A204.1 (cell line): ENCODE data around the gene NT5DC2.

ENCODE experiments used
- FAIRE-seq: peaks from 2 replicates; lab custom pipeline; 2012; peaks lifted over from hg19 to GRCh38; lab: Jason Lieb, UNC

The NT5DC2 gene

DNA sequence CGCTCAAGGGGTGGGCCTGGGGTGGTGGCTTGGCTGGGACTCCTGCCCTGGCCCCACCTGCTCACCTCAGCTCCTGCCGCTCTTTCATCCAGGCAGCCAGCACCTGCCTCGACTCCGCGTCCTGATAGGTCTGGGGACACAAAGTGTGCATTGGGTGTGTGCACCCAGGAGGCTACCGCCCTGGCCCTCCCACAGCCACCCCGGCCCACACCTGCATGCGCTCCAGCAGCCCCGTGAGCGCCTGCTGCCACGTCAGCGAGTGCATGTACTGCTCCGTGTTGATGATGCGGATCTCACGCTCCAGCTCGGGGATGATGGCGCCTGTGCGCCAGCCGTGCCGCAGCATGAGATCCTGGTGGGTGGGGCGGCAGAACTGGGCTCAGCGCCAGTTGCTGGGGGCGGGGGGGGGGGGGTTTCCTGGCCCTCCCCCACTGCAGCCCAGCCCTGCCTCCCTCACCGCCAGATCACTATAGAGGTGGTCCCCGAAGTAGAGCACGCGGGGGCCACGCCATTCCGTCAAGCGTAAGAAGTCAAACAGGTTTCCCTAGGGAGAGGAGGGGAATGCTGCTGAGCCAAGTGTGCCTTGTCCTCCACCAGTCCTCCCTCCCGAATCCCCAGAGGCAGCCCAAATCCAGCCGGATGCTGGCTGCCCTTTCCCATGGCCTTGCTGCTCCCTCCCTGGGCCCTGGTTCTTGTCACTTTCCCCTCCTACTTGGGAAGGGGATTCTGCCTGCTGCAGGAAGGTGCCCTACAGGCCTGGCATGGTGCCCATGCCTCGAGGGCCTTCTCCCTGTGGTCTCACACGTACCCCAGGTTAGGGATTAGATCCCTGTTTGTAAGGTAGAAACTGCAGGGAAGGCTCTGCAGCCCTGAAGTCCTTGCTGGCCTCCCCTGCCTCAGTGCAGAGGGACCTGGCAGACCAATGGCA is 8.6 kb downstream of the NT5DC2 start:
- no peak for FAIRE-seq

DNA sequence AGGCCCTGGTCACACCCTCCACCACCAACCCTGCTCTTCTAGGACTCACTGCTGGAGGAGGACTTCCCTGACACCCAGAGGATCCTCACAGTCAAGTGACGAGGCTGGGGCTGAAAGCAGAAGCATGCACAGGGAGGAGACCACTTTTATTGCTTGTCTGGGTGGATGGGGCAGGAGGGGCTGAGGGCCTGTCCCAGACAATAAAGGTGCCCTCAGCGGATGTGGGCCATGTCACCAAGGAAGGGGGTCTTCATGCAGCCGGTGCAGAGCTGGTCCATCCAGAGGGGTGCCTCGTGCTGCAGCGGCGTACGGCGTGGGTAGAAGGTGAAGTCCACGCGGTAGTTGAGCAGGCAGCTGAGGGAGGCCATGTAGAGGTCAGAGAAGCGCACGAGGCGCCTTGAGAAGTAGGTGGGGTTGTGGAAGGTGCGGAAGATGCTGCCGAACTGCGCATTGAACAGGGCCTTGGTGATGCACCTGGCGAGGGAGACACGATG is 9.4 kb downstream of the NT5DC2 start:
- FAIRE-seq: no peak

GRCh38 chr3:52523386-52524257 is 10.0 kb downstream of the NT5DC2 start:
- FAIRE-seq: no peak

- no peak for FAIRE-seq
Measured at GRCh38 chr3:52522651-52523251, 10.9 kb downstream of the NT5DC2 start.

DNA sequence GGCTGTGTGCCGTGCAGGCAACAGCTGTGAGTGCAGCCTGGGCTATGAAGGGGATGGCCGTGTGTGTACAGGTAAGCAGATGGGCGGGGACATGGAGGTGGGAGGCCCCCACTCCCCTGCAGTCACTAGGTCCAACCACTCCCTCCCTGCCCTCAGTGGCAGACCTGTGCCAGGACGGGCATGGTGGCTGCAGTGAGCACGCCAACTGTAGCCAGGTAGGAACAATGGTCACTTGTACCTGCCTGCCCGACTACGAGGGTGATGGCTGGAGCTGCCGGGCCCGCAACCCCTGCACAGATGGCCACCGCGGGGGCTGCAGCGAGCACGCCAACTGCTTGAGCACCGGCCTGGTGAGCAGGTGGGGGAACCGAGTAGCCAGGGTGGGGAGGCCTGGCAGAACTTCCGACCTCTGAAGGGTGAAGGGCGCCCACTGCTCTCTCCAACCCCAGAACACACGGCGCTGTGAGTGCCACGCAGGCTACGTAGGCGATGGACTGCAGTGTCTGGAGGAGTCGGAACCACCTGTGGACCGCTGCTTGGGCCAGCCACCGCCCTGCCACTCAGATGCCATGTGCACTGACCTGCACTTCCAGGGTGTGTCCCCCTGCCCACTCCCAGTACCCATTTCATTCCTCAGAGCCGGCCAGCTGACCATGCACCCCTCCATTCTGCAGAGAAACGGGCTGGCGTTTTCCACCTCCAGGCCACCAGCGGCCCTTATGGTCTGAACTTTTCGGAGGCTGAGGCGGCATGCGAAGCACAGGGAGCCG is 11.6 kb downstream of the NT5DC2 start:
- FAIRE-seq: no peak

GRCh38 chr3:52521488-52521824 is 12.2 kb downstream of the NT5DC2 start:
- FAIRE-seq: no peak

GRCh38 chr3:52520716-52521487 is 12.8 kb downstream of the NT5DC2 start:
- no peak for FAIRE-seq

GRCh38 chr3:52520141-52520667 is 13.5 kb downstream of the NT5DC2 start:
- FAIRE-seq: no peak

GRCh38 chr3:52519445-52520140 is 14.1 kb downstream of the NT5DC2 start:
- FAIRE-seq: no peak

DNA sequence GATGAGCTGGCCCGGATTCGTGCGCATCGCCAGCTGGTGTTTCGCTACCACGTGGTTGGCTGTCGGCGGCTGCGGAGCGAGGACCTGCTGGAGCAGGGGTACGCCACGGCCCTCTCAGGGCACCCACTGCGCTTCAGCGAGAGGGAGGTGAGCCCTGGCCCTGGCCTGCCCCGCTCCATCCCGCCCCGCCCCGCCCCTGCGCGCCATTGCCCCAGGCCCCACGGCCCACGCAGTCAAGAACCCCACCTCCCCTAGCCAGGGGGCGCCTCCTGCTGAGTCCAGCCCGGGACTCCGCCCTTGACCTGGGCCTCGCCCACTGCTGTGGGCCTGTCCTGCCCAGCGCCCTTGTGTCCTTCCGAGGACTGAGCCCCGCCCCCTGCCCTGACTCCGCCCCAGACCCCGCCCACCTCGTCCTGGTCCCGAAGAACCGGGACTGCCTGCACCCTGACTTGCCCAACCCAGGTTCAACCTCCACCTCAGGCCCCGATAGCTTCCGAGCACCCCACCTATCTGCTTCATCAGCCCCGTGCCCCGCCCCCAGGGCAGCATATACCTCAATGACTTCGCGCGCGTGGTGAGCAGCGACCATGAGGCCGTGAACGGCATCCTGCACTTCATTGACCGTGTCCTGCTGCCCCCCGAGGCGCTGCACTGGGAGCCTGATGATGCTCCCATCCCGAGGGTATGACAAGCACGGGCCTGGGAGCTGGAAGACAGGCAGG is 14.8 kb downstream of the NT5DC2 start:
- FAIRE-seq: no peak

- no peak for FAIRE-seq
Measured at GRCh38 chr3:52517796-52518722, 15.6 kb downstream of the NT5DC2 start.

- no peak for FAIRE-seq
Measured at GRCh38 chr3:52516509-52517195, 17.0 kb downstream of the NT5DC2 start.

DNA sequence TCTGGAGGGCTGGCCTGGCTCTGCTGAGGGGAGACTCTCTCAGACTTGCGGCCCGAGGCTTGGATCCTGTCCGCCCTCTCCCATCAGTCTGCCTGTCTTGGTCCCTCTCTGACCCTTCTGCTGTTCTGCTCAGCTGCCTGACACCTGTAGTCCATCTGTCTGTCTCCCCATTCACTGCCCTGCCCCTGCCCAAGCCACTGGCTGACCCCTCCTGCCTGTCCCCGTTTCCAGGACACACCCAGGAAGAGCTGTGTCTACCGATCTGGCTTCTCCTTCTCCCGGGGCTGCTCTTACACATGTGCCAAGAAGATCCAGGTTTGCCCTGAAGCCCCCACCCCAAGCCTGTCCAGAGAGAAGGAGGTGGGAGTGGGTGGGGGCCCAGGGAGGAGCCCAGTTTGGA is 18.5 kb downstream of the NT5DC2 start:
- no peak for FAIRE-seq

GRCh38 chr3:52514576-52514975 is 19.1 kb downstream of the NT5DC2 start:
- FAIRE-seq: no peak

- no peak for FAIRE-seq
Measured at GRCh38 chr3:52513281-52513680, 20.4 kb downstream of the NT5DC2 start.

- no peak for FAIRE-seq
Measured at GRCh38 chr3:52512727-52513126, 20.9 kb downstream of the NT5DC2 start.

- no peak for FAIRE-seq
Measured at GRCh38 chr3:52512105-52512504, 21.6 kb downstream of the NT5DC2 start.

- FAIRE-seq: no peak
Measured at GRCh38 chr3:52511509-52511908, 22.1 kb downstream of the NT5DC2 start.
